ENCODE measurements around the gene OR4A16.

OR4A16 gene

DNA sequence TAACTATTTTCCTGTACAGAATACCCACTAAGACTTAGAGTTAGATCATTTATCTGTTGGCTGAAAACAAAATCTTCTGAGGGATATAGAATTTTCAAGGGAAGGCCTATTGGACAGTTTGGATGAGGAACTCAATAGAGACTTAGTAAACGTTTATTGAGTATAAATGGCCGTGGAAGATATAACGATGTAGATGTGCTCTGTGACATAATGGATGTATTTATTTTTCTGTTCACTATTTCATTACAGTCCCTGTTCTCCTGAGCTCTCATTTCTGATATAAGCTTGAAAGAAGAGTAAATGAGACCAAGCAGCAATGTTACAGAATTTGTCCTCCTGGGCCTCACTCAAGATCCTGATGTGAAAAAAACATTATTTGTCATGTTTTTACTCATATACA is at the start of gene OR4A16:
OR4A16 (plus strand) TSS at position 301 of the 400 bp plus-strand sequence; CDS start at position 301, 0 bp downstream.
- DNase-seq, result no peak

- DNase-seq, result no peak
These were observed 18.5 kb upstream of the OR4A16 start for GRCh38 chr11:55324500-55324899.

- DNase-seq, result no peak
These were observed 2.3 kb downstream of the OR4A16 start for GRCh38 chr11:55345306-55345705.

DNA sequence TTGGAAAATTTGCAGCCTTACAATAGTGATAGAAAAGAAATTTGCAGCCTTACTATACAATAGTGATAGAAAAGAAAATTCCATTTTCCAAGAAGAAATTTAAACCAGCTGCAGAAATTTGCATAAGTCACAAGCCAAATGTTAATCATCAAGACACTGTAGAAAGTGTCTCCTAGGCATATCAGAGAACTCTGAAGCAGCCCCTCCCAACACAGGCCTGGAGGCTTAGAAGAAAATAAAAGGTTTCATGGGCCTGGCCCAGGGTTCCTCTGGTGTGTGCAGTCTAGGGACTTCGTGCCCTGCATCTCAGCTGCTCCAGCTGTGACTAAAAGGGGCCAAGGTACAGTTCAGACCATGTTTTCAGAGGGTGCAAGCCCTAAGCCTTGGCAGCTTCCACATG is 6.0 kb downstream of the OR4A16 start:
- no peak for DNase-seq

DNA sequence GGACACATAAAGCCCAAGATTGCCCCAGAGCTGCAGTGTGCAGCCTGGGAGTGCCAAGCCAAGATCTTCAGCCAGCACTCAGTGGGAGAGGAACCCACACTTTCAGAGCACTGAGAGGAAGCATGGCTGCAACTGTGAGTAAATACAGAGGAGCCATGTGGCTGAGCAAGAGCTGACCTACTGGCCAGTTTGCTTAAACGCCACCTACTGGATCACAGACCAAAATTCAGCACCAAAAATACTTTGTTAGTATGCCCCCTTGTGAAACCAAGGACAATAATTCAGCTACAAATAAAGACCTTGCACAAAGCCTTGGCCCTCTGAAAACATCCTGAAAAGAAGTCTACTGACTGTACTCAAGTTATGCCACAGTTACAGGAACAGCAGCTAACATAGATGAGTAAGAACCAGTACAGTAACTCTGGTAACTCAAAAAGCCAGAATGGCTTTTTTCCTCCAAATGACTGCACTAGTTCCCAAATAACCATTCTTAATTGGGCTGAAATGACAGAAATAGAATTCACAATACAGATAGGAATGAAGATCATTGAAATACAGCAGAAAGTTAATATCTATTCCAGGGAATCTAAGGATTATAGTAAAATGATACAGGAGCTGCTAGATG is 14.7 kb downstream of the OR4A16 start:
- DNase-seq, result no peak

GRCh38 chr11:55367674-55368073 is 24.7 kb downstream of the OR4A16 start, which contains the start of gene OR4A15:
Gene OR4A15 (plus strand): TSS chr11:55367974. CDS start chr11:55367974, 0 bp downstream.
- no peak for DNase-seq

Data from inflammatory macrophage treated with lipopolysaccharide for 1 hour (primary cell).